NCI-H526 treated with DMSO at 0.1 percent for 48 hours (cell line): ENCODE data around the gene DAGLA.

ENCODE experiments used
- DNase-seq: peaks from one replicate; lab custom pipeline; 2025; lab: John Stamatoyannopoulos, UW

DAGLA gene

DNA sequence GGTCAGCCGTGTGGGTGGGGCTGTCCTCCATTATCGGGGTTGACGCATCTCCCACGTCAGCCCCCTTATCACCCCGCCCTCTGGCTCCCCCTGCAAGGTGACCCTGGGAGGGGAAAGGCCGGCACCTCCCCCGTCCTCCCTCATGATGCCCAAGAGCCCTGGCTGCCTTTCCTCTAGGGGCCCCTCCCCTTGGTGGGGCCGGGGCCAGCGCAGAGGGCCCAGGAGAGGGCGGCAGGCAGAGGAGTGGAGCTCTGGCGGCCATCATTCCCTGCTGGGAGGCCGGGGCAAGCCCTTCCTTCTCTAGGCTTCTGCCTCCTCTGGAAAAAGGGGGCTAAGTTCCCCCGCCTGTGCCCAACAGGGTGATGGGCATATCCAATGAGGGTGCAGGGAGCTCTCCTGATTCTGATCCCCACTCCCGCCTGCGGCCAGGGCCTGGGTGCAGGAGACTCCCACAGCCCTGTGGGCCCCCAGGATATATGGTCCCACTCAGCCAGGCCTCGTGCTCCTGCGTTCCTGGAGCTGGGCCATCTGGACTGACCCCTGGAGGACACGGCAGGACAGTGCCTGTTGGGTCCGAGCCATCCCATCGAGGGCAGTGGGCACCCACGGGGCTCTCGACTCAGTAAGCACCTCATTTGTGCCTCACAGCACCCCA, 84.5 kb downstream of the DAGLA start:
- no peak for DNase-seq

DNA sequence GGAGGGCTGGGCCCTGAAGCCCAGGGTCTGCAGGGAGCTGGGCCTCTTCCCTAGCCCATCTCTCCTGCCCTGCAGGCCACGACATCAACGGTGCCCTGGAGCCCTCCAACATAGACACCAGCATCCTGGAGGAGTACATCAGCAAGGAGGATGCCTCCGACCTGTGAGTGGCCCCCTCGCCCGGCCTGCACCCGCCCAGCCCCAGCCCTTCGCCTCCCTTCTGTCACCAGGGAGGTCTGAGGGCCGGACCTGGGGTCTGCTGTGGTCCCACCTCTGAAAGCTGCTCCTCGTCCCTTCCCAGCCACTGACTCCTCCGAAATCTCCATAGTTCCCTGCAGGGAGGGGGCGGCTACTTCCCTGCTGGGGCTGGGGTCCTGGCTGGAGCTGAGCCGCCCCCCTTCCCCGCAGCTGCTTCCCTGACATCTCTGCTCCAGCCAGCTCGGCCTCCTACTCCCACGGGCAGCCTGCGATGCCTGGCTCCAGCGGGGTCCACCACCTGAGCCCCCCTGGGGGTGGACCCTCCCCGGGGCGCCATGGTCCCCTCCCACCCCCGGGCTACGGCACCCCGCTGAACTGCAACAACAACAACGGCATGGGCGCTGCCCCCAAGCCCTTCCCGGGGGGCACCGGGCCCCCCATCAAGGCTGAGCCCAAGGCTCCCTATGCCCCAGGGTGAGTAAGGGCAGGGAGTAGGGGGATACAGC, 85.5 kb downstream of the DAGLA start:
- DNase-seq = no peak

DNA sequence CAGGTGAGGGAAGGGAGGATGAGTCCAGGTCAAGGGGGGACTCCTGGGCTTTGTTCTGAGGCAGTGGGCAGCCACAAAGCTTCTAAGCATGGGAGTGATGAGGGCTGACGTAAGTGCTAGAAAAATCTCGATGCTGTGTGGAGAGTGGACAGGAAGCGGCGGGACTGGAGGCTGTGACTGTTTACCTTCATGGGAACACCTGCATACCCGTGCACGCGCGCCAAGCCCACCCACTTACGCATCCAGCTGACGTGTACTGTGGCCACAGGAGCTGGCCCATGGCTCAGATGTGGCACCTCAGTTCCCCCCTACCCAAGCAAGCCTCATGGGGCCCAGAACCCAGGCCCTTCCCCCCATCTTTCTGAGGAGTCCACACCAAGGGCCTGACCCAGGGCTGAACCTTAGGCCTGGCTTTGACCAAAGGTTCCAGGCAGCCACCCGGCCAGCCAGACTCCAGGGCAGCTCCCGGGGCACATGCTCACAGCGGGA, 86.2 kb downstream of the DAGLA start:
- DNase-seq = no peak

DNA sequence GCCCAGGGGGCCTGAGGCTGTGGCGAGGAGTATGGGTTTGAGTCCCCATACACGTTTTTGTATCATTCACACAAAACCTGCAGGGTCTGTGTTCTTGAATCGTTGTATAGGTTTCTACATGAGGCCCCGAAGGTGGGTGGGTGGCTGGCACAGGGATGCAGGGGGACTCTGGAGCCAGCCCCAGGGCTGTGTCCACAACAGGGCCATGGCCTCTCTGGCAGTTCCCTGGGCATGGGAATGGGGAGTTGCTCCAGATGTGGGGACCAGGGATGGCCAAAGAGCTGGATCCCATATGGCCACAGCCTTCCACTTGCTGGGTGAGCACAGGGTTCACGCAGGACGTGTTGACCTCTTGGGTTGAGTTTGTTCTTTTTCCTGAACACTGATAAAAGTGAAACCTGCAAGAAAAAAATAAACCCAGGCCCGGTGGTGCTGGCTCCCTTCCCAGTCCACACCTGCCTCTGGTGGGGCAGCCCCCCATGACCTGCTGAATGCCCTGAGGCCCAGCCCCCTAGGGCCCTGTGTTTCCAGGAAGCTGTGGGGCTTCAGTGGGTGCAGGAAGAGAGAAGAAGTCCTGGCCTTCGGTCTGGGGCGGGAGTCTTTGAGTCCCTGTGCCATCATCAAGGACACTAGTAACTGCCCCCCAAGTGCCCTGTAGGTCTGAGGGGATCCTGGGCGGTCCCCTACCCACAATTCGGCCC, 88.3 kb downstream of the DAGLA start:
- DNase-seq = no peak

DNA sequence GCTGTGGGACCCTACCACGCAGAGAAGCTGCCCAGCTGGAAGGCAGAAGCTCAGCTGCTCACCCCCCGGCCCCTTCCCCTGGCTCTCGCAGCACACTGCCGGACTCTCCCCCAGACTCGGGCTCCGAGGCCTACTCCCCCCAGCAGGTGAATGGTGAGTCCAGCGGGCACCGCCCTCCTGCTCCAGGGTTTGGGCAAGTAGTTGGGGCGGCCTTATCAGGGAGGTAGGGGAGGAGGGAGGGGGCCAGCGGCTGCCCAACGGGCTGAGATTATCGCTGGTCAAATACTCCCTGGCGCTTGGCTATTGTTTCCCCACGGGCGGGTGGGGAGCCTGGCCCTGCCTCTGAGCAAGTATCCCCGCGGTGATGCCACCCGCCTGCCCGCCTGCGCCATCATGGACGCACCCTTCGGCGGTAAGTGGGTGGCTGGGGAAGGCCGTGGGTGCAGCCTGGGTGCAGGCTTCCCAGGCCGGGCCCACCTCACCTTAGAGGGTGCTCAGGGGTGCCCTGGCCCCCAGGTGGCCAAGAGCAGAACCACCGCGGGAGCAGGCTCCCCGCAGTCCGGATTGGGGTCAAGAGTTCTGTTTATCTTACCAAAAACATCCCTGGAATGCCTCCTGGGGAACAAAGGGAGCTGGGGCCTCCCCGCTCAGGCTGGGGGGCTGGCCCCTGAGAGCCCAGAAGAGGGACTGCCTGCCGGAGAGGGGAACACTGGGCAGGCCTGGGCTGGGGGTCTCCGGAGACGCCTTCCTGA, 89.2 kb downstream of the DAGLA start:
- DNase-seq = no peak

DNA sequence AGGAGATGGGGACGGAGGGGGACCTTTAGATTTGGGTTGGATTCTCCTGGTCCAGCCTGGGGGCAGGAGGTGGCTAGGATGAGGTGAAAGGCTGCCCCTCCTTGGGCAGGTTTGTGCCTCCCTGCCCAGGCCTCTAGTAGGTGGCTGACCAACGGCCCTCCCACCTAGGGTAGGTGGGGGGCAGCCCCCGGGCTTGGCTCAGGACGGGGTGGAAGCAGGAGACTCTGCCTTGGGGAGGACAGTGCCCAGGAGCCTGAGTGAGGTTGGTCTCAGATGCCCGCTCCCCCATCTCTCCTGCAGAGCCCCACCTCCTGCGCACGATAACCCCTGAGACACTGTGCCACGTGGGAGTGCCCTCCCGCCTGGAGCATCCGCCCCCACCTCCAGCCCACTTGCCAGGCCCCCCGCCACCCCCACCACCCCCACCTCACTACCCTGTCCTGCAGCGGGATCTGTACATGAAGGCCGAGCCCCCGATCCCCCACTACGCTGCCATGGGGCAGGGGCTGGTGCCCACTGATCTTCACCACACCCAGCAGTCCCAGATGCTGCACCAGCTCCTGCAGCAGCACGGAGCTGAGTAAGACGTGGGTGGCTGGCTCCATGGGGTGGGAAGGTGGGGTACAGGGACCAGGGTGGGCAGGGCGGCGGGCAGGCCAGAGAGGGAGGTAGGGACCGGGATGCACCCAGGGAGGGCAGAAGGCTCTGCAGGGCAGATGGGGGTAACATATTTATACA, 89.9 kb downstream of the DAGLA start:
- no peak for DNase-seq

DNA sequence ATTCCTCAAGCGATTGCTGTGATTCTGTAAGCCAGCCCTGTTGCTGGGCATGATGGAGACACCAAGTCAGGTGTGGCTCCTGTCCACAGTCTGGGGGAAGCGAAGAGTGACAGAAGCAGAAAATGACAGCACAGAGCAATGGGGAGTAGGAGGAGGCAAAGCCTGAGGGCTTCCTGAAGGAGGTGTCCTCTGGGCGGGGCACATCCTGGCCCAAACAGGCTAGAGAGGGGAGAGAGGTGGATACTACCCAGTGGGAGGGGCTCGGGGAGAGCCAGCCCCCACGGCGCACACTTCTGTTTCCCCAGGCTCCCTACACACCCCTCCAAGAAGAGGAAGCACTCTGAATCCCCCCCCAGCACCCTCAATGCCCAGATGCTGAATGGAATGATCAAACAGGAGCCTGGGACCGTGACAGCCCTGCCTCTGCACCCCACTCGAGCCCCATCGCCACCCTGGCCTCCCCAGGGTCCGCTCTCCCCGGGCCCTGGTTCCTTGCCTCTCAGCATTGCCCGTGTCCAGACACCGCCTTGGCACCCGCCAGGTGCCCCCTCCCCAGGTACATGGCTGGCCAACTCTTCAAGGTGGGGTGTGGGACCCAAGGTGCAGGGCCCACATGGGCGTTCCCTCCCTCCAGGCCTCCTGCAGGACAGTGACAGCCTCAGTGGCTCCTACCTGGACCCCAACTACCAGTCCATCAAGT, 91.2 kb downstream of the DAGLA start:
- no peak for DNase-seq

DNA sequence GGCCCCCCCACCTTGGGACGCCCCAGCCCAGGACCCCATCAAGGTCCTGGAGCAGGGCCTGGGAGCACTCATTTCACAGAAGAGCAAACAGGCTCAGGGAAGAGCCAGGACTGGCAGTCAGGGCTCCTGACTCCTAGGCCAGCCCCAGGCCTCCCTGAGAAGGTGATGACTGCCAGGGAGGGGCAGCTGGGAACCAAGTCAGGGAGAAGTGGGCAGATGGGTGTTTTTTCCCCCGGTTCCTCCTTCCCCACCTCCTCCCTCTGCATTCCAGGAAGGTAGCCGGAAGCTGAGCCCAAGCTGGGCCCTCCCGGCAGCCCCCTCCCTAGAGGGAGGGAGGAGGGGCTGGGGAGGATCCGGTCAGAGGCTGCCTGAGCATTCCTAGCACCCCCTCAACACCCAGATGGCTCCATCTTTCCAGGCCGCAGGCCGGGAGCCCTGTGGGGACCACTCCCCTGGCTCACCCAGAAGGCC, 91.8 kb downstream of the DAGLA start:
- DNase-seq = no peak

DNA sequence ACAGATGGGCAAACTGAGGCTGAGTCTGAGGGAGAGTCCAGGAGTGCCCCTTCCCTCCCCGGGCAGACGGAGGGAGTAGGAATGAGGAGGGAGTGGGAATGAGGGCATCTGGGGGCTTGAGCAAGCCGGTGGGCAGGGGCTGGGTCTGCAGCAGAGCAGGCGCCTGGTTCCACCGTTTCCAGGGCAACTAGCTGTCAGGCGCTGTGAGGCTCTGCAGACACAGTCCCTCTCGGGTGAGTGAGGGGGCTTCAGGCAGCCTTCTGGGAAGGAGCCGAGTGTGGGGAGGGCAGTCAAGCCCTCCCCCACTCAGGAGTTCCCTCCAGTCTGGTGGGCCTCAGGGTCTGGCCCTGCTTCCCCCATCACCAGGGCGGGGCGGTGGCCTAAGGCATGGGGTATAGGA, 93.2 kb downstream of the DAGLA start:
- no peak for DNase-seq

DNA sequence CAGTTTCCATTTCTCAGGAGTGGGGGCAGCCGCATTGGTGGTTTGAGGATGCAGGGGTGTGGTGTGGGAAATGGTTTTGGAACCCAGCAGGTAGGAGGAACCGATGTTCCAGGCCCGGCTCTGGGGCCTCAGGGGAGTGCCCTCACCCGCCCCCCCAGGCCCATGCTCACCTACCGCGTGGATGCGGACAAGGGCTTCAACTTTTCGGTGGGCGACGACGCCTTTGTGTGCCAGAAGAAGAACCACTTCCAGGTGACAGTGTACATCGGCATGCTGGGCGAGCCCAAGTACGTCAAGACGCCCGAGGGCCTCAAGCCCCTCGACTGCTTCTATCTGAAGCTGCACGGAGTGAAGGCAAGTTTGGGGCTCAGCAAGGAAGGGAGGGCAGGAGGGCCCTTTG, 93.6 kb downstream of the DAGLA start:
- DNase-seq = no peak

DNA sequence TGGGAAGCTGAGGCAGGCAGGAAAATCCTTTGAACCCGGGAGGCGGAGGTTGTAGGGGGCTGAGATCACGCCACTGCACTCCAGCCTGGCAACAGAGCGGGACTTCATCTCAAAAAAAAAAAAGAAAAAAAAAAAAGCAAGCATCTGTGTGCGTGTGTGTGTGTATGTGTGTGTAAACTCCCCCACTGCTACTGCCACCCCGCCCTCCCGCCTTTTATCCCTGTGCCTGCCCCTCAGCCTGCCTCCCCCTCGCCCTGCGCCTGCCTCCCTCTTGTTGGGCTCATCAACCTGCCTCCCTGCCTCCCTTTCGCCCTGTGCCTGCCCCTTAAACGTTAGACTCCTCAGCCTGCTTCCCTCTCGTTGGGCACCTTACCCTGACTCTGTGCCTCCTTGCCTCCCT, 94.2 kb downstream of the DAGLA start:
- DNase-seq = no peak

DNA sequence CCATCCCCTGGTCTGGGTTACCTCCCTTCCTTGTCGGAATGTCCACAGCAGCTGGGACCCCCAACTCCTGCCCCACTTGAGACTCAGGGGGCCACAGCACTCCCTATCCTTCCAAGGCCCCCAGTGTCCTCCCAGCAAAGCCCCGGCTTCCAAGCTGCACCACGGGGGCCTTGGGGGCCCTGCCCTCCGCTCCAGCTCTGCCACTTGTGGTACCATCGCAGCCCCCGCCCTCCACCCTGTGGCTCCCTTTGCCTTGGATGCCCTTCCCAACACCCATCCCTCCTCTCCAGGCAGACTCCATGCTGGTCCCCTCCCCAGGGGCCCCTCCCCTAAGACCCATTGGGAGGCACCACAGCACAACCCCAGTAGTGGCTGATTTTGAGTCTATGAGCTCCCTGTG, 94.9 kb downstream of the DAGLA start:
- no peak for DNase-seq

DNA sequence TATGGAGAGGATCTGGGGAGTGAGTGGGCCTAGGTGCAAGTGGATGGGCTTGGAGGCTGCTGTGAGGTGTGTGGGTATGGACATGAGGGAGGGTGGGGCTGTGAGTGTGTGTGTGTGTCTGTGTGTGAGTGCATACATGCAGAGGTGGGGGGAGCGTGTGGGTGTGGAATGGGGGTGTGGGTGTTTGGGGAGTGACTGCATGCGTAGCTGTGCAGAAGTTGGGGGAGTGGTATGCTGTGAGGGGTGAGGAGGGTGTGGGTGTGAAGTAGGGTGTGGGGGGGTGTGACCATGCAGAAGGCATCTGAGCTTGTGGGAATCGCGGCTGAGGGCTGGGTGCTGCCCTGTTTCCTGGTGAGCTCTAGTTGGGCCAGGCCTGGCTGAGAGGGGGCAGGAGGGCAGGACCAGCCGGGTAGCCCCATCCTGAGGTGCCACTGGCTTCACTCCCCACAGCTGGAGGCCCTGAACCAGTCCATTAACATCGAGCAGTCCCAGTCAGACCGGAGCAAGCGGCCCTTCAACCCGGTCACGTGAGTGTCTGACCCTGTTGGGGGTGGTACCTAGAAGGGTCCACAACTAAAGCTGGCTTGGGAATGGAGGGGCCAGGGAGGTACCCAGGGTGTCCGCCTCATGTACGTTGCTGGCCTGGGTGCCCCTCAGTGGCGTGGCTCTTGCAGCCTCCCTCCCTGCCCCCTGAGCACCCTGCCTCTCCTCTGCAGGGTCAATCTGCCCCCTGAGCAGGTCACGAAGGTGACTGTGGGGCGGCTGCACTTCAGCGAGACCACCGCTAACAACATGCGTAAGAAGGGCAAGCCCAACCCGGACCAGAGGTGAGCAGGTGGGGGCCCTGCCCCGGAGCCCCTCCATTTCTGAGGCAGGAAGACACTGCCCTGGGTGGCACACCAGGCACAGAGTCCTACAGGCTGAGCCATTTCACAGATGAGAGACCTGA, 95.7 kb downstream of the DAGLA start:
- no peak for DNase-seq

DNA sequence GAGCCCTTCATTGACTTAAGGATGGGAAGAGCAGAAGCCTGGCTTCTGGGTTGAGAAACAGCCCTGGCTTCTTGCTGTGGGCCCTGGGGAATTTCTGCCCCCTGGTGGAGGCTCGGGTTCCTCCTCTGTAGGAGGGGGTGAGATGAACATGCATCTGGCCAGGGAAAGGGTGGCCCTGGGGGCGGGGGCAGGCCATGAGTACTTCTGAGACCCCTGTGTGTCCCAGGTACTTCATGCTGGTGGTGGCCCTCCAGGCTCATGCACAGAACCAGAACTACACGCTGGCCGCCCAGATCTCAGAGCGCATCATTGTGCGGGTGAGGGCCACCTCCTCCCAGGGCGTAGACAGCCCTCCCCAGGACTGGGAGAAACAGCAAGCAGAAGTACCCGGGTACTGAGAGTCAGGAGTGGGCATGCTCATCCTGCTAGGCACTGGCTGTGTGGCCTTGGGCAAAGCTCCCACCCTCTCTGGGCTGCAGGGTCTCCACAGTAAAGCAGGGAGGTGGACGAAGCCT, 96.4 kb downstream of the DAGLA start:
- DNase-seq = no peak

DNA sequence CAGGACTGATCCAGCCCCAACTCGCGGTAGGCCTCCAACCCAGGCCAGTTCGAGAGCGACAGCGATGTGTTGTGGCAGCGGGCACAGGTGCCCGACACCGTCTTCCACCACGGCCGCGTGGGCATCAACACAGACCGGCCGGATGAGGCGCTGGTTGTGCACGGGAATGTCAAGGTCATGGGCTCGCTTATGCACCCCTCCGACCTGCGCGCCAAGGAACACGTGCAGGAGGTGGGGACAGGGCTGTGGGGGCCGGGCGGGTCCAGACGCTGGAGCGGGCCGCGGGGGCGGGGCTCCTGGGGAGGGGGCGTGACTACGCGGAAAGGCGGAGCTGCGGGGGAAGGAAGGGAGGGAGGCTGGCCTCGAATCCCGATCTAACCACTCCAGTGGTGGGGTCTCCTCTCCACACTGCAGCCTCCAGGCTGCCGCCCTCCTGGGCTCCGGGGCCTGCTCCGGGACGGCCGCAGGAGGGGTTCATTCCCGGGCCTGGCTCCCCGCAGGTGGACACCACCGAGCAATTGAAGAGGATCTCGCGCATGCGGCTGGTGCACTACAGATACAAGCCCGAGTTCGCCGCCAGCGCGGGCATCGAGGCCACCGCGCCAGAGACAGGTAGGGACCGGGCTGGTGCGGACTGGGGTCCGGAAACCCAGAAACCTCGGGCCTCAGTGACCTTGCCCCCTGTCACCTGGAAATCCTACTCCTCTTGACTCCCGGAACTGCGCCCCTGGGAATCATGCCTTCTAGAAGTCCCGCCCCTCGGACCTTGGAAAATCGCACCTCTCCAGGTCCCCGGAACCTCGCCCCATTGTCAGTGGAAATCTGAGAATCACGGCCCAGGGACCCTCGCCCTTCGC, 97.3 kb downstream of the DAGLA start:
- no peak for DNase-seq

DNA sequence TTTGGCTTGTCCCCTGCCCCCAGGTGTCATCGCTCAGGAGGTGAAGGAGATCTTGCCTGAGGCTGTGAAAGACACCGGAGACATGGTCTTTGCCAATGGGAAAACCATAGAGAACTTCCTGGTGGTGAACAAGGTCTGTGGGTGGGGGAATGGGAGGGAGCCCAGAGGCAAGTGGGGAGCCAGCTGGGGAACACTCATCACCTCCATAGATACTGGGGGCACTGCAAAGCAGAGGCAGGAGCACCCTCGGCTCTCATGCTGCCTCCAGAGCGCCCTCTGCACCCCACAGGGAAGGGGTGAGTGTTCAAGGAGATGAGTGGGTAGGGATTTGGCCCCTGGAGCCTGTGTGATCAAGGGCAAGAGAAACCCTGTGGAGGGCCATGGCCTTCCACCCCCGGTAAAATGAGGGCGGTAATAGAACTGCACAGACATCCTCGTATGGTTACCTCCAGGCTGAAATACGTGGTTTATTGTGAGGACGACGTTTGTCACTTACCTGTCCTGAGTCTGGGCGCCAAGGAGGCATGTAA, 98.2 kb downstream of the DAGLA start:
- no peak for DNase-seq

DNA sequence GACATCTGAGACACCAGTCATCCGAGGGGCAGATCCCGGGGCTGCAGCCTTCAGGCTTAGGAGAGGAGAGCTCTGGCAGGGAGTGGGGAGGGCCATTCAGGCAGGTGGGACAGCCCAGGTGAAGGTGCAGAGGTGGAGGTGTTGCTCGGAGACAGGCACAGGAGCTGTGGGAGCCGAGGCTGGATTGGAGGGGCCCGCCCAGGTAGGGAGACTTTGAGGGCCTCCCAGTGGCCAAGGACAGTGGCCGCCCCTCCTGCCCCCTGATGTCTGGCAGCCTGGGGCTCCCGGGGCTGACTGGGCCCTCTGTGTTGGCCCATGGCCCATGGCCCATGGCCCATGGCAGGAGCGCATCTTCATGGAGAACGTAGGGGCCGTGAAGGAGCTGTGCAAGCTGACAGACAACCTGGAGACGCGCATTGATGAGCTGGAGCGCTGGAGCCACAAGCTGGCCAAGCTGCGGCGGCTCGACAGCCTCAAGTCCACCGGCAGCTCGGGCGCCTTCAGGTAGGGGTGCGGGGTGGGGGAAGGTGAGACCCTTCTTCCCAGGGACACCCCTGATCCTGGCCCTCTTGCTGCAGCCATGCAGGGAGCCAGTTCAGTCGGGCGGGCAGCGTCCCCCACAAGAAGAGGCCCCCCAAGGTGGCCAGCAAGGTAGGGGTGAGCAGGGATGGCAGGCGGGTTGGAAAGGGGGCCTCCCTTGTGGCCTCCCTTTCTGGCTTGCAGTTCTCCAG, 98.9 kb downstream of the DAGLA start:
- no peak for DNase-seq
